Calu3 (cell line): ENCODE data around the gene AFAP1. TPM values are rescaled to one million over a fixed set of nuclear protein-coding genes. Genes with fewer than 3 reads are reported as not detected.

Experiments
- BruUV-seq: library from RNA; stranded (reverse); fragments of 400-500 nt; replicated peaks from 2 replicates; lab custom pipeline; 2021; lab: Mats Ljungman, UMichigan
- CTCF ChIA-PET: fragments of 300-600 bp; sonication (Branson Sonifier 250); formaldehyde crosslinking; loops from one replicate; lab custom pipeline; 2022; ENCODE audit warnings: antibody characterized with exemption; lab: Charles Lee
- DNase-seq: peaks from one replicate; pipeline ENCODE4 v3.0.0; 2022
- H3K27ac Mint-ChIP-seq: one replicate; pipeline ENCODE4 v1.8.0; 2022; ENCODE audit warnings: mixed read lengths; ENCODE audit not compliant: unreplicated experiment
- H3K27me3 Mint-ChIP-seq: one replicate; pipeline ENCODE4 v1.8.0; 2022; ENCODE audit warnings: mixed read lengths; ENCODE audit not compliant: unreplicated experiment
- H3K36me3 Mint-ChIP-seq: one replicate; pipeline ENCODE4 v1.8.0; 2022; ENCODE audit warnings: mild to moderate bottlenecking, moderate library complexity, mixed read lengths; ENCODE audit not compliant: insufficient read depth, unreplicated experiment
- H3K4me1 Mint-ChIP-seq: one replicate; pipeline ENCODE4 v1.8.0; 2022; ENCODE audit warnings: mild to moderate bottlenecking, low read depth, mixed read lengths; ENCODE audit not compliant: unreplicated experiment
- H3K4me3 Mint-ChIP-seq: one replicate; pipeline ENCODE4 v1.8.0; 2022; ENCODE audit warnings: mild to moderate bottlenecking, low read depth, moderate library complexity, mixed read lengths; ENCODE audit not compliant: unreplicated experiment
- H3K9me3 Mint-ChIP-seq: one replicate; pipeline ENCODE4 v1.8.0; 2022; ENCODE audit warnings: low read depth, mixed read lengths; ENCODE audit not compliant: unreplicated experiment
- CTCF ChIP-seq: fragments of 200-600 bp; IDR thresholded peaks from one replicate; pipeline ENCODE4 v1.8.0; 2022; ENCODE audit warnings: antibody characterized with exemption; ENCODE audit not compliant: unreplicated experiment
- intact Hi-C: fragments of 100-400 bp; cut with micrococcal nuclease; formaldehyde crosslinking; loops from one replicate; pipeline ENCODE4 v1.10.0; 2022; ENCODE audit not compliant: unreplicated experiment
- total RNA-seq: library from RNA; stranded (reverse); gene quantifications from 2 replicates; pipeline ENCODE4 v1.2.3, GENCODE V29; 2022

The AFAP1 gene
- total RNA-seq, 1 experiment from 2014 or later, result 40.1 TPM

- no peak for DNase-seq
- Mint-ChIP-seq H3K4me3 (no peak overlapping the region), H3K9me3 (no peaks in the 10 kb centered on the region), H3K27ac (no peak overlapping the region), H3K4me1 (peaks cover 37% of the 10 kb centered on the region), H3K27me3 (no peaks in the 10 kb centered on the region), H3K36me3 (peaks cover 25% of the 10 kb centered on the region)
- CTCF ChIA-PET, result no interaction called here
- no peak for TF ChIP-seq CTCF
- intact Hi-C loops, result no loop called here
- BruUV-seq, result no TSS peak
Measured at GRCh38 chr4:7943211-7943610, 3.5 kb upstream of the AFAP1 start.

GRCh38 chr4:7941965-7942496 lies 2.4 kb upstream of the AFAP1 start:
- intact Hi-C loops, result no loop called here
- no peak for DNase-seq
- TF ChIP-seq CTCF, result no peak
- H3K27ac Mint-ChIP-seq, result no peak overlapping the region
- H3K4me1 Mint-ChIP-seq, result peaks cover 37% of the 10 kb centered on the region
- CTCF ChIA-PET, result no interaction called here
- no peaks in the 10 kb centered on the region for H3K27me3 Mint-ChIP-seq
- peaks cover 35% of the 10 kb centered on the region for H3K36me3 Mint-ChIP-seq
- no TSS peak for BruUV-seq
- no peaks in the 10 kb centered on the region for H3K9me3 Mint-ChIP-seq
- H3K4me3 Mint-ChIP-seq, result peak overlapping the region; percentile 24

- Mint-ChIP-seq H3K27me3 (no peaks in the 10 kb centered on the region), H3K27ac (peak overlapping the region; percentile 91), H3K4me1 (peaks cover 36% of the 10 kb centered on the region), H3K36me3 (peaks cover 38% of the 10 kb centered on the region), H3K4me3 (peak overlapping the region; percentile 58), H3K9me3 (no peaks in the 10 kb centered on the region)
- CTCF ChIA-PET, result no interaction called here
- intact Hi-C loops, result no loop called here
- TF ChIP-seq CTCF, result no peak
- peak; percentile 53 for DNase-seq
- no TSS peak for BruUV-seq
Measured at GRCh38 chr4:7941111-7941964, 1.7 kb upstream of the AFAP1 start.

GRCh38 chr4:7938609-7939376 lies 868 bp downstream of the AFAP1 start:
- CTCF ChIA-PET, result interaction anchor here (0.7 to 1.9 kb wide), 4 partner anchors 12 to 40 kb away, joined by 3 to 6 read pairs (median 3); no protein-coding TSS in a partner anchor
- peak; percentile 14 for DNase-seq
- no peak for TF ChIP-seq CTCF
- Mint-ChIP-seq H3K4me1 (peaks cover 24% of the 10 kb centered on the region), H3K36me3 (peaks cover 38% of the 10 kb centered on the region), H3K9me3 (no peaks in the 10 kb centered on the region), H3K4me3 (peak overlapping the region; percentile 82), H3K27ac (peak overlapping the region; percentile 50), H3K27me3 (no peaks in the 10 kb centered on the region)
- no TSS peak for BruUV-seq
- intact Hi-C loops, result loop anchor here (5.0 kb wide), 1 partner anchor 34 kb away; no protein-coding TSS in a partner anchor
